Measurements from ENCODE around the gene MEX3C.

Gene MEX3C

DNA sequence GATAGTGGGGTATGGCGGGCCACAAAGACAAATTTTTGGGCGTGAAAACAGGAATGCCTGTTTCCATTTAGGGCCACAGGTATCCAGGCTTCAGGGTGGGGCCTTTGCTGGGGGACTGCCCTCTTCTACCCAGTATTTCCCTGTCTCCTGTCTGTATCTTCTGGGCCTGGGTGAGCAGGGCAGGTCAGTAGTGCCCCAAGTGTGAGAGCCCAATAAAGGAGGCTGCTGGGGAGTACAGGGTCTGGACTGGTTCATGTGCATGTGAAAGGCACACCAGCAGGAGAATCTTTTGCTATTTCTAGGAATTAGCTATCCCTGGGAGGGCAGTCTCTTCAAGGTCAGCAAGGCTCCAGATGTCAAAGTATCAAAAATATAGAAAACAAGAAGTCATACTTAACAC lies 71.5 kb downstream of the MEX3C start:
- TF ChIP-seq, protein P1, sequence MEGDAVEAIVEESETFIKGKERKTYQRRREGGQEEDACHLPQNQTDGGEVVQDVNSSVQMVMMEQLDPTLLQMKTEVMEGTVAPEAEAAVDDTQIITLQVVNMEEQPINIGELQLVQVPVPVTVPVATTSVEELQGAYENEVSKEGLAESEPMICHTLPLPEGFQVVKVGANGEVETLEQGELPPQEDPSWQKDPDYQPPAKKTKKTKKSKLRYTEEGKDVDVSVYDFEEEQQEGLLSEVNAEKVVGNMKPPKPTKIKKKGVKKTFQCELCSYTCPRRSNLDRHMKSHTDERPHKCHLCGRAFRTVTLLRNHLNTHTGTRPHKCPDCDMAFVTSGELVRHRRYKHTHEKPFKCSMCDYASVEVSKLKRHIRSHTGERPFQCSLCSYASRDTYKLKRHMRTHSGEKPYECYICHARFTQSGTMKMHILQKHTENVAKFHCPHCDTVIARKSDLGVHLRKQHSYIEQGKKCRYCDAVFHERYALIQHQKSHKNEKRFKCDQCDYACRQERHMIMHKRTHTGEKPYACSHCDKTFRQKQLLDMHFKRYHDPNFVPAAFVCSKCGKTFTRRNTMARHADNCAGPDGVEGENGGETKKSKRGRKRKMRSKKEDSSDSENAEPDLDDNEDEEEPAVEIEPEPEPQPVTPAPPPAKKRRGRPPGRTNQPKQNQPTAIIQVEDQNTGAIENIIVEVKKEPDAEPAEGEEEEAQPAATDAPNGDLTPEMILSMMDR (conservative IDR thresholded peaks at IDR 0.05; ENCODE audit: low read depth, low read length) = no peak
- no peak for DNase-seq (ENCODE audit: low read depth)
- H3K4me3 ChIP-seq (ENCODE audit: low read depth, low read length) = no peak overlapping the region

Measured in choroid plexus epithelial cell (primary cell).